HG02759 (cell line): ENCODE measurements around the gene GSTM2.

Experiments used
- ATAC-seq: cut with Tn5 transposase; IDR thresholded peaks from one replicate; pipeline ENCODE4 v1.9.1; 2021; ENCODE audit warnings: mild to moderate bottlenecking, moderate library complexity; ENCODE audit not compliant: unreplicated experiment

GSTM2 gene

GRCh38 chr1:109629372-109630030 lies 38.4 kb upstream of the GSTM2 start:
- no peak for ATAC-seq

- no peak for ATAC-seq
These were observed 37.6 kb upstream of the GSTM2 start for GRCh38 chr1:109630081-109630897.

GRCh38 chr1:109630898-109631512 lies 36.9 kb upstream of the GSTM2 start:
- ATAC-seq = no peak

- no peak for ATAC-seq
These were observed 36.0 kb upstream of the GSTM2 start for GRCh38 chr1:109631513-109632505.

GRCh38 chr1:109632671-109633346 lies 35.0 kb upstream of the GSTM2 start:
- no peak for ATAC-seq

- ATAC-seq = no peak
These were observed 33.6 kb upstream of the GSTM2 start for GRCh38 chr1:109634292-109634691.

GRCh38 chr1:109634771-109635750 lies 32.8 kb upstream of the GSTM2 start:
- no peak for ATAC-seq

- no peak for ATAC-seq
These were observed 32.0 kb upstream of the GSTM2 start for GRCh38 chr1:109635862-109636200.

- ATAC-seq = no peak
These were observed 31.5 kb upstream of the GSTM2 start for GRCh38 chr1:109636201-109636952.

- no peak for ATAC-seq
These were observed 30.4 kb upstream of the GSTM2 start for GRCh38 chr1:109637446-109637845.

- no peak for ATAC-seq
These were observed 28.6 kb upstream of the GSTM2 start for GRCh38 chr1:109639063-109639840.

GRCh38 chr1:109639841-109640184 lies 28.0 kb upstream of the GSTM2 start:
- ATAC-seq = peak; percentile 6

- peak; percentile 62 for ATAC-seq
These were observed 27.5 kb upstream of the GSTM2 start for GRCh38 chr1:109640285-109640865.

- ATAC-seq = no peak
These were observed 26.6 kb upstream of the GSTM2 start for GRCh38 chr1:109641078-109641740.

- ATAC-seq = no peak
These were observed 26.0 kb upstream of the GSTM2 start for GRCh38 chr1:109641861-109642260.

- no peak for ATAC-seq
These were observed 25.2 kb upstream of the GSTM2 start for GRCh38 chr1:109642626-109643025.
